ENCODE results near the gene FOXR1. TPM values are rescaled to one million over a fixed set of nuclear protein-coding genes. Genes with fewer than 3 reads are reported as not detected.
"Not testable (repeated sequence)": the region's sequence is repeated elsewhere in the genome, so short reads cannot be mapped to it uniquely, and the experiment has no call there.

Gene FOXR1
- total RNA-seq, 1 donor from 2014 or later = not detected

GRCh38 chr11:119016216-119017009 lies 44.9 kb downstream of the FOXR1 start:
- ATAC-seq (no peak), DNase-seq (no peak)
- H3K27me3 ChIP-seq (ENCODE audit: low read depth) = no peaks in the 10 kb centered on the region
- no peak overlapping the region for H3K27ac ChIP-seq
- no peak for TF ChIP-seq CTCF (IDR thresholded peaks at IDR 0.05)
- peak overlapping the region; percentile 93 for H3K4me3 ChIP-seq
- no peaks in the 10 kb centered on the region for H3K9me3 ChIP-seq
- intact Hi-C loops (cut with DNase I) = no loop called here
- H3K36me3 ChIP-seq = peaks cover 64% of the 10 kb centered on the region
- peaks cover 42% of the 10 kb centered on the region for H3K4me1 ChIP-seq

GRCh38 chr11:119017377-119017776 lies 45.8 kb downstream of the FOXR1 start:
- DNase-seq; H3K9me3 ChIP-seq; ATAC-seq; intact Hi-C loops (cut with DNase I); H3K27me3 ChIP-seq (ENCODE audit: low read depth): not testable (repeated sequence)
- Histone ChIP-seq H3K4me1 (peaks cover 48% of the 10 kb centered on the region), H3K4me3 (peak overlapping the region; percentile 93), H3K27ac (peak overlapping the region; percentile 96), H3K36me3 (peaks cover 64% of the 10 kb centered on the region)

GRCh38 chr11:119018074-119018938 lies 46.7 kb downstream of the FOXR1 start, which contains the start of the genes RPS25 and TRAPPC4:
RPS25 (minus strand) TSS chr11:119018343; CDS start chr11:119018284, 59 bp downstream.
TRAPPC4 (plus strand) TSS chr11:119018766; CDS start chr11:119018796, 30 bp downstream.
- Histone ChIP-seq H3K27me3 (ENCODE audit: low read depth) (no peaks in the 10 kb centered on the region), H3K27ac (peak within 1 kb of the TSS; percentile 96), H3K36me3 (peaks cover 64% of the 10 kb centered on the region), H3K4me3 (peak within 1 kb of the TSS; percentile 93), H3K9me3 (no peaks in the 10 kb centered on the region), H3K4me1 (peaks cover 48% of the 10 kb centered on the region)
- DNase-seq (peak; percentile 97), ATAC-seq (peak; percentile 97)
- no peak for TF ChIP-seq CTCF (IDR thresholded peaks at IDR 0.05)
- intact Hi-C loops (cut with DNase I) = no loop called here

- no peak overlapping the region for H3K27ac ChIP-seq
- H3K4me1 ChIP-seq = peaks cover 60% of the 10 kb centered on the region
- intact Hi-C loops (cut with DNase I) = no loop called here
- no peaks in the 10 kb centered on the region for H3K9me3 ChIP-seq
- H3K36me3 ChIP-seq = peaks cover 65% of the 10 kb centered on the region
- no peak for TF ChIP-seq CTCF (IDR thresholded peaks at IDR 0.05)
- DNase-seq (no peak), ATAC-seq (no peak)
- peak overlapping the region; percentile 93 for H3K4me3 ChIP-seq
- no peaks in the 10 kb centered on the region for H3K27me3 ChIP-seq (ENCODE audit: low read depth)
Measured at GRCh38 chr11:119019996-119020395, 48.4 kb downstream of the FOXR1 start.

- Histone ChIP-seq H3K9me3 (no peaks in the 10 kb centered on the region), H3K36me3 (peaks cover 62% of the 10 kb centered on the region), H3K4me1 (peaks cover 55% of the 10 kb centered on the region), H3K27ac (no peak overlapping the region), H3K4me3 (no peak overlapping the region), H3K27me3 (ENCODE audit: low read depth) (no peaks in the 10 kb centered on the region)
- ATAC-seq (no peak), DNase-seq (no peak)
- intact Hi-C loops (cut with DNase I) = no loop called here
- TF ChIP-seq CTCF (IDR thresholded peaks at IDR 0.05) = no peak
Measured at GRCh38 chr11:119021631-119022030, 50.1 kb downstream of the FOXR1 start.
